Measurements from ENCODE around the gene METTL21A. TPM values are rescaled to one million over a fixed set of nuclear protein-coding genes. Genes with fewer than 3 reads are reported as not detected.

METTL21A gene
- total and polyA plus RNA-seq, 2 of the 13 experiments (the other 11 are each of a cell fraction or from before 2014, with no cell fraction given) = 42.4 to 61.2 TPM

- no peak for TF ChIP-seq PRPF4 (IDR thresholded peaks at IDR 0.05; ENCODE audit: low read depth, low read length, poor library complexity, severe bottlenecking)
- no peak; the same call in none of the 2 replicates for TF ChIP-seq DR1 (CRISPR knock-in tag; IDR thresholded peaks at IDR 0.05)
- peak; percentile 88; the same call in 1 of the 2 replicates for TF ChIP-seq ZNF354B (CRISPR knock-in tag; IDR thresholded peaks at IDR 0.05)
- peak; percentile 17; the same call in 1 of the 2 replicates for TF ChIP-seq KAT7 (CRISPR knock-in tag; IDR thresholded peaks at IDR 0.05; ENCODE audit: borderline replicate concordance)
- TF ChIP-seq NR2F2 (IDR thresholded peaks at IDR 0.05; ENCODE audit: borderline replicate concordance, low read depth) = peak; percentile 68; the same call in 1 of the 2 replicates
- no peak; the same call in 1 of the 2 replicates for TF ChIP-seq ZNF615 (CRISPR knock-in tag; IDR thresholded peaks at IDR 0.05; ENCODE audit: borderline replicate concordance)
- no peak for TF ChIP-seq EEA1 (CRISPR knock-in tag; IDR thresholded peaks at IDR 0.05; ENCODE audit: borderline replicate concordance)
- TF ChIP-seq HNRNPH1 (optimal IDR thresholded peaks at IDR 0.05; ENCODE audit: low read depth, low read length) = no peak
- peak; percentile 61; the same call in 1 of the 2 replicates for TF ChIP-seq NCOA5 (CRISPR knock-in tag; IDR thresholded peaks at IDR 0.05)
- TF ChIP-seq MAFF (IDR thresholded peaks at IDR 0.05; ENCODE audit: low read depth, low read length) = no peak
- TF ChIP-seq ZBTB46 (CRISPR knock-in tag; IDR thresholded peaks at IDR 0.05; ENCODE audit: borderline replicate concordance) = no peak; the same call in 1 of the 2 replicates
- no peak for TF ChIP-seq ZSCAN22 (CRISPR knock-in tag; IDR thresholded peaks at IDR 0.05)
- TF ChIP-seq ZBTB37 (CRISPR knock-in tag; IDR thresholded peaks at IDR 0.05) = 0 out of 2 replicates have a peak, but pooled peaks have one; percentile 41
- no peak for TF ChIP-seq IRF1 (CRISPR knock-in tag; IDR thresholded peaks at IDR 0.05; ENCODE audit: low read depth)
- TF ChIP-seq ZNF672 (CRISPR knock-in tag; IDR thresholded peaks at IDR 0.05) = no peak
- peak; percentile 83 to 88 for TF ChIP-seq POLR2A (IDR thresholded peaks at IDR 0.05; ENCODE audit: insufficient read depth in 1 of 2, low read depth in 2 of 2, low read length in 2 of 2)
- no peak for TF ChIP-seq SMAD9 (CRISPR knock-in tag; IDR thresholded peaks at IDR 0.05)
- peak; percentile 49 for TF ChIP-seq PPARG (CRISPR knock-in tag; conservative IDR thresholded peaks at IDR 0.05)
- peak; percentile 75 for TF ChIP-seq PHF8 (CRISPR knock-in tag; IDR thresholded peaks at IDR 0.05)
- peak; percentile 60; the same call in 1 of the 2 replicates for TF ChIP-seq ATF5 (CRISPR knock-in tag; IDR thresholded peaks at IDR 0.05; ENCODE audit: low read depth)
- 0 out of 2 replicates have a peak, but pooled peaks have one; percentile 40 for TF ChIP-seq LBX2 (CRISPR knock-in tag; IDR thresholded peaks at IDR 0.05; ENCODE audit: borderline replicate concordance)
- TF ChIP-seq ZBTB21 (CRISPR knock-in tag; IDR thresholded peaks at IDR 0.05) = peak; percentile 46
Measured at GRCh38 chr2:207625014-207625907, at the start of gene METTL21A (continued).

All from HepG2 (cell line).